ENCODE data around the gene RITA1. TPM values are rescaled to one million over a fixed set of nuclear protein-coding genes. Genes with fewer than 3 reads are reported as not detected.

Gene RITA1
- total and polyA plus RNA-seq, 2 donors (not counting 1 experiment from before 2014, with no cell fraction given), result 8.1 to 17.9 TPM

DNA sequence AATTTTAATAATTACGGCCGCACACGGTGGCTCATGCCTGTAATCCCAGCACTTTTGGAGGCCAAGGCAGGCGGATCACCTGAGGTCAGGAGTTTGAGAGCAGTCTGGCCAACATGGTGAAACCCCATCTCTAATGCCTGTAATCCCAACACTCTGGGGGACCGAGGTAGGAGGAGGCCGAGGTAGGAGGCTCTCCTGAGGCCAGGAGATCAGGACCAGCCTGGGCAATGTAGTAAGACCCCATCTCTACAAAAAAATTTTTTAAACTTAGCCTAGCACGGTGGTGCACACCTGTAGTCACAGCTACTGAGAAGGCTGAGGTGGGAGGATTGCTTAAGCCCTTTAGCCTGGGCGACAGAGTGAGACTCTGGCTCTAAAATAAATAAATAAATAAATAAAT lies 41.6 kb upstream of the RITA1 start:
- H2AFZ ChIP-seq (ENCODE audit: insufficient read depth, low read depth, low read length, poor library complexity, severe bottlenecking), result no peak overlapping the region
- WGBS (ENCODE audit: insufficient coverage), result 100% methylated on average over 4 of the region's 8 CpGs
- no peak for ATAC-seq (ENCODE audit: low read depth)
- TF ChIP-seq EZH2 (IDR thresholded peaks at IDR 0.05; ENCODE audit: borderline replicate concordance, insufficient read depth, low read depth, low read length, poor library complexity, severe bottlenecking), result no peak
- TF ChIP-seq, protein P1, sequence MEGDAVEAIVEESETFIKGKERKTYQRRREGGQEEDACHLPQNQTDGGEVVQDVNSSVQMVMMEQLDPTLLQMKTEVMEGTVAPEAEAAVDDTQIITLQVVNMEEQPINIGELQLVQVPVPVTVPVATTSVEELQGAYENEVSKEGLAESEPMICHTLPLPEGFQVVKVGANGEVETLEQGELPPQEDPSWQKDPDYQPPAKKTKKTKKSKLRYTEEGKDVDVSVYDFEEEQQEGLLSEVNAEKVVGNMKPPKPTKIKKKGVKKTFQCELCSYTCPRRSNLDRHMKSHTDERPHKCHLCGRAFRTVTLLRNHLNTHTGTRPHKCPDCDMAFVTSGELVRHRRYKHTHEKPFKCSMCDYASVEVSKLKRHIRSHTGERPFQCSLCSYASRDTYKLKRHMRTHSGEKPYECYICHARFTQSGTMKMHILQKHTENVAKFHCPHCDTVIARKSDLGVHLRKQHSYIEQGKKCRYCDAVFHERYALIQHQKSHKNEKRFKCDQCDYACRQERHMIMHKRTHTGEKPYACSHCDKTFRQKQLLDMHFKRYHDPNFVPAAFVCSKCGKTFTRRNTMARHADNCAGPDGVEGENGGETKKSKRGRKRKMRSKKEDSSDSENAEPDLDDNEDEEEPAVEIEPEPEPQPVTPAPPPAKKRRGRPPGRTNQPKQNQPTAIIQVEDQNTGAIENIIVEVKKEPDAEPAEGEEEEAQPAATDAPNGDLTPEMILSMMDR (IDR thresholded peaks at IDR 0.05), result no peak
- H3K4me2 ChIP-seq (replicated peaks; ENCODE audit: low read depth, low read length, poor library complexity, severe bottlenecking), result no peak overlapping the region
- CTCF ChIA-PET, result no interaction called here
- POLR2A ChIA-PET, result no interaction called here
- H3K9me3 Mint-ChIP-seq (ENCODE audit: insufficient read depth), result peaks cover 3% of the 10 kb centered on the region
- no peaks in the 10 kb centered on the region for H3K27me3 Mint-ChIP-seq
- H3K27me3 ChIP-seq (replicated peaks in 1 of 4; ENCODE audit: control extremely low read depth in 1 of 4, control insufficient read depth in 3 of 4, insufficient read depth in 4 of 4, low read length in 3 of 4), result no peaks in the 10 kb centered on the region
- intact Hi-C loops (cut with micrococcal nuclease), result no loop called here
- DNase-seq, result no peak
- no peaks in the 10 kb centered on the region for H3K79me2 ChIP-seq (ENCODE audit: control insufficient read depth, insufficient read depth, low read length)
- no peak overlapping the region for H3K27ac ChIP-seq (ENCODE audit: low read length in 2 of 2)
- H3K36me3 ChIP-seq (replicated peaks in 1 of 2; ENCODE audit: control extremely low read depth in 1 of 2, control insufficient read depth in 1 of 2, extremely low read depth in 1 of 2, insufficient read depth in 2 of 2, low read length in 1 of 2), result no peaks in the 10 kb centered on the region
- H3K4me3 Mint-ChIP-seq, result no peak overlapping the region
- H3K4me1 ChIP-seq (ENCODE audit: control insufficient read depth in 2 of 2, insufficient read depth in 2 of 2, low read length in 2 of 2), result peaks cover 14 to 17% of the 10 kb centered on the region in 2 donors
- no peaks in the 10 kb centered on the region for H4K20me1 ChIP-seq (ENCODE audit: control insufficient read depth, insufficient read depth, low read length, poor library complexity, severe bottlenecking)
- peaks cover 0 to 6% (median 1%) of the 10 kb centered on the region in 3 donors for H3K9me3 ChIP-seq (ENCODE audit: control extremely low read depth in 1 of 3, control insufficient read depth in 2 of 3, insufficient read depth in 1 of 3, low read length in 2 of 3)
- H3K4me1 Mint-ChIP-seq, result peaks cover 19% of the 10 kb centered on the region
- peak overlapping the region; percentile 41 for H3K27ac Mint-ChIP-seq
- H3K4me3 ChIP-seq (ENCODE audit: control extremely low read depth in 1 of 5, extremely low read depth in 1 of 5, insufficient read depth in 1 of 5, low read depth in 2 of 5, low read length in 4 of 5), result no peak overlapping the region
- H3K9ac ChIP-seq (ENCODE audit: low read length), result no peak overlapping the region

GRCh38 chr12:113144806-113145205 lies 40.7 kb upstream of the RITA1 start:
- POLR2A ChIA-PET, result no interaction called here
- no peaks in the 10 kb centered on the region for H3K79me2 ChIP-seq (ENCODE audit: control insufficient read depth, insufficient read depth, low read length)
- Mint-ChIP-seq H3K27ac (no peak overlapping the region), H3K4me1 (peaks cover 19% of the 10 kb centered on the region), H3K4me3 (no peak overlapping the region), H3K27me3 (no peaks in the 10 kb centered on the region), H3K9me3 (ENCODE audit: insufficient read depth) (peaks cover 3% of the 10 kb centered on the region)
- no peak overlapping the region for H3K9ac ChIP-seq (ENCODE audit: low read length)
- no peak overlapping the region for H2AFZ ChIP-seq (ENCODE audit: insufficient read depth, low read depth, low read length, poor library complexity, severe bottlenecking)
- H3K4me1 ChIP-seq (ENCODE audit: control insufficient read depth in 2 of 2, insufficient read depth in 2 of 2, low read length in 2 of 2), result peaks cover 14 to 17% of the 10 kb centered on the region in 2 donors
- TF ChIP-seq, protein P1 (IDR thresholded peaks at IDR 0.05), result no peak
- no peak for TF ChIP-seq EZH2 (IDR thresholded peaks at IDR 0.05; ENCODE audit: borderline replicate concordance, insufficient read depth, low read depth, low read length, poor library complexity, severe bottlenecking)
- peaks cover 0 to 6% (median 1%) of the 10 kb centered on the region in 3 donors for H3K9me3 ChIP-seq (ENCODE audit: control extremely low read depth in 1 of 3, control insufficient read depth in 2 of 3, insufficient read depth in 1 of 3, low read length in 2 of 3)
- CTCF ChIA-PET, result interaction anchor here (0.9 to 1.0 kb wide), 3 partner anchors 8 to 96 kb away, joined by 3 to 5 read pairs (median 4); no protein-coding TSS in a partner anchor
- H4K20me1 ChIP-seq (ENCODE audit: control insufficient read depth, insufficient read depth, low read length, poor library complexity, severe bottlenecking), result no peaks in the 10 kb centered on the region
- H3K4me3 ChIP-seq (ENCODE audit: control extremely low read depth in 1 of 5, extremely low read depth in 1 of 5, insufficient read depth in 1 of 5, low read depth in 2 of 5, low read length in 4 of 5), result no peak overlapping the region
- 93% methylated on average over 2 of the region's 5 CpGs for WGBS (ENCODE audit: insufficient coverage)
- no peaks in the 10 kb centered on the region for H3K27me3 ChIP-seq (replicated peaks in 1 of 4; ENCODE audit: control extremely low read depth in 1 of 4, control insufficient read depth in 3 of 4, insufficient read depth in 4 of 4, low read length in 3 of 4)
- no peak for ATAC-seq (ENCODE audit: low read depth)
- DNase-seq, result no peak
- intact Hi-C loops (cut with micrococcal nuclease), result no loop called here
- no peak overlapping the region for H3K27ac ChIP-seq (ENCODE audit: low read length in 2 of 2)
- no peak overlapping the region for H3K4me2 ChIP-seq (replicated peaks; ENCODE audit: low read depth, low read length, poor library complexity, severe bottlenecking)
- H3K36me3 ChIP-seq (replicated peaks in 1 of 2; ENCODE audit: control extremely low read depth in 1 of 2, control insufficient read depth in 1 of 2, extremely low read depth in 1 of 2, insufficient read depth in 2 of 2, low read length in 1 of 2), result no peaks in the 10 kb centered on the region
